A549 (cell line): ENCODE data around the gene EML4. TPM values are rescaled to one million over a fixed set of nuclear protein-coding genes. Genes with fewer than 3 reads are reported as not detected.

Experiments used
- ATAC-seq, 2 experiments: fragments of 200-7000 bp in 1 of 2; fragments of >200 bp in 1 of 2; cut with Nextera tagmentation in 1 of 2; cut with Tn5 transposase in 1 of 2; 3 replicates each; pipeline versions ENCODE4 v1.8.0 to v1.9.1; 2018 to 2020; ENCODE audit warnings: mild to moderate bottlenecking in 1 of 2, moderate library complexity in 1 of 2
- CTCF ChIA-PET: fragments of 300-600 bp; sonication (Branson Sonifier 250); formaldehyde crosslinking; extraction: SDS; loops from one replicate; lab custom pipeline; 2021; ENCODE audit warnings: antibody characterized with exemption, inconsistent platforms; lab: Yijun Ruan, JAX
- POLR2A ChIA-PET: fragments of 350-600 bp; formaldehyde crosslinking; extraction: SDS; loops from one replicate; lab custom pipeline; 2021; ENCODE audit warnings: antibody characterized with exemption, inconsistent platforms; lab: Yijun Ruan, JAX
- DNase-seq, 2 experiments: peaks; one replicate each; pipeline versions ENCODE4 v3.0.0 to v3.0.0-alpha.2; 2011 to 2016; ENCODE audit warnings: low read depth in 1 of 2, low spot score in 1 of 2
- FAIRE-seq: peaks from 2 replicates; lab custom pipeline; 2011; peaks lifted over from hg19 to GRCh38; lab: Jason Lieb, UNC
- H3K27ac ChIP-seq, 2 experiments: fragments of >200 bp; sonication (Bioruptor Twin); formaldehyde crosslinking; 3 replicates each; pipeline ENCODE4 v1.5.1; 2016 to 2017
- H3K4me1 ChIP-seq: fragments of >200 bp; sonication (Bioruptor Twin); formaldehyde crosslinking; 3 replicates; pipeline ENCODE4 v1.6.1; 2016
- H3K4me2 ChIP-seq: fragments of >200 bp; sonication (Bioruptor Twin); formaldehyde crosslinking; 3 replicates; pipeline ENCODE4 v1.6.1; 2016
- H3K4me3 ChIP-seq: fragments of >200 bp; sonication (Bioruptor Twin); formaldehyde crosslinking; 3 replicates; pipeline ENCODE4 v1.5.1; 2016
- H3K9me3 ChIP-seq: fragments of >200 bp; sonication (Bioruptor Twin); formaldehyde crosslinking; 3 replicates; pipeline ENCODE4 v1.6.1; 2016
- BHLHE40 ChIP-seq: IDR thresholded peaks from 2 replicates; pipeline ENCODE4 v1.6.1; 2012; ENCODE audit warnings: low read depth, low read length, inconsistent platforms
- CBX2 ChIP-seq: fragments of 200-600 bp; sonication (generic); IDR thresholded peaks from 2 replicates; pipeline ENCODE4 v1.6.1; 2016; ENCODE audit warnings: low read depth, mild to moderate bottlenecking, borderline replicate concordance
- CHD4 ChIP-seq: fragments of 200-600 bp; sonication (generic); IDR thresholded peaks from 2 replicates; pipeline ENCODE4 v1.6.1; 2016; ENCODE audit warnings: antibody characterized with exemption, mild to moderate bottlenecking, borderline replicate concordance
- EP300 ChIP-seq, 2 experiments: fragments of >200 bp; sonication (Bioruptor Twin); formaldehyde crosslinking; IDR thresholded peaks; 2 replicates in 1 of 2; 3 replicates in 1 of 2; pipeline ENCODE4 v1.6.1; 2016 to 2017
- ESRRA ChIP-seq: fragments of 150-350 bp; IDR thresholded peaks from 2 replicates; pipeline ENCODE4 v1.6.1; 2014; ENCODE audit warnings: mild to moderate bottlenecking, low read length, borderline replicate concordance
- FOSB ChIP-seq: fragments of 250-450 bp; sonication (Bioruptor Pico); IDR thresholded peaks from 2 replicates; pipeline ENCODE4 v1.5.0; 2020; ENCODE audit warnings: mild to moderate bottlenecking, moderate library complexity
- FOXS1 ChIP-seq: fragments of 250-450 bp; sonication (Bioruptor Pico); IDR thresholded peaks from 2 replicates; pipeline ENCODE4 v1.5.0; 2020; ENCODE audit warnings: mild to moderate bottlenecking, moderate library complexity
- GATA3 ChIP-seq: IDR thresholded peaks from 2 replicates; pipeline ENCODE4 v1.6.1; 2012; ENCODE audit warnings: borderline replicate concordance
- HDAC2 ChIP-seq: fragments of 200-600 bp; sonication (generic); IDR thresholded peaks from 2 replicates; pipeline ENCODE4 v1.6.1; 2016
- HEYL ChIP-seq: fragments of 250-450 bp; sonication (Bioruptor Pico); IDR thresholded peaks from 2 replicates; pipeline ENCODE4 v1.8.0; 2021; ENCODE audit warnings: mild to moderate bottlenecking, moderate library complexity
- HOXB13 ChIP-seq: fragments of 250-450 bp; sonication (Bioruptor Pico); IDR thresholded peaks from 2 replicates; pipeline ENCODE4 v1.5.0; 2020; ENCODE audit warnings: low read depth, mild to moderate bottlenecking, moderate library complexity
- HOXB5 ChIP-seq: fragments of 250-450 bp; sonication (Bioruptor Pico); IDR thresholded peaks from 2 replicates; pipeline ENCODE4 v1.5.0; 2020; ENCODE audit warnings: mild to moderate bottlenecking, moderate library complexity
- JUNB ChIP-seq: fragments of >200 bp; sonication (Bioruptor Twin); formaldehyde crosslinking; IDR thresholded peaks from 2 replicates; pipeline ENCODE4 v1.6.1; 2016
- KDM5A ChIP-seq: fragments of 200-600 bp; sonication (generic); IDR thresholded peaks from 2 replicates; pipeline ENCODE4 v1.6.1; 2016; ENCODE audit warnings: antibody characterized with exemption, mild to moderate bottlenecking
- MAZ ChIP-seq: fragments of 150-350 bp; IDR thresholded peaks from 2 replicates; pipeline ENCODE4 v1.6.1; 2014; ENCODE audit warnings: antibody characterized with exemption, low read depth, low read length, borderline replicate concordance
- NFE2L2 ChIP-seq: fragments of 150-350 bp; conservative IDR thresholded peaks from 2 replicates; pipeline ENCODE4 v1.6.1; 2014; ENCODE audit warnings: low read length
- POLR2AphosphoS2 ChIP-seq: conservative IDR thresholded peaks from 2 replicates; pipeline ENCODE4 v1.6.1; 2012; ENCODE audit warnings: low read length, improper control_type of control experiment, inconsistent platforms
- RFX5 ChIP-seq: fragments of 450-650 bp; IDR thresholded peaks from 2 replicates; pipeline ENCODE4 v1.7.1; 2014; ENCODE audit warnings: antibody characterized with exemption, mild to moderate bottlenecking, moderate library complexity
- TP53 ChIP-seq: fragments of 250-450 bp; sonication (Bioruptor Pico); IDR thresholded peaks from 2 replicates; pipeline ENCODE4 v1.5.0; 2021; ENCODE audit warnings: mild to moderate bottlenecking, moderate library complexity
- ZC3H11A ChIP-seq: fragments of 450-650 bp; IDR thresholded peaks from 2 replicates; pipeline ENCODE4 v1.6.1; 2014; ENCODE audit warnings: antibody characterized with exemption, mild to moderate bottlenecking
- ZFP36 ChIP-seq: fragments of 450-650 bp; IDR thresholded peaks from 2 replicates; pipeline ENCODE4 v1.6.1; 2014; ENCODE audit warnings: borderline replicate concordance; ENCODE audit not compliant: partially characterized antibody
- WGBS: methylation state at CpG from one replicate; pipeline ENCODE4 v1.1.6; 2017; ENCODE audit errors: missing lambda C conversion rate; 5-methylcytosine and 5-hydroxymethylcytosine counted together
- polyA plus RNA-seq, 4 experiments: library from polyadenylated mRNA; depleted of rRNA in 3 of 4; stranded (reverse); fragments of >200 nt; fragmentation: RNase III in 1 of 4; extraction: RNeasy Plus Mini Kit Qiagen cat#74134 plus additional on column Dnase treatment in 1 of 4; gene quantifications; 2 replicates in 3 of 4; 3 replicates in 1 of 4; pipeline ENCODE4 v1.2.3, GENCODE V29; 2011 to 2017
- TF ChIP-seq, protein P1 (sequence below): fragments of 250-450 bp; sonication (Bioruptor Pico); IDR thresholded peaks from 2 replicates; pipeline ENCODE4 v1.5.0; 2020; ENCODE audit warnings: low read depth, mild to moderate bottlenecking, moderate library complexity
- TF ChIP-seq, protein P2 (sequence below): fragments of >200 bp; sonication (Bioruptor Twin); formaldehyde crosslinking; IDR thresholded peaks from 3 replicates; pipeline ENCODE4 v1.6.1; 2016
- TF ChIP-seq, protein P3 (sequence below): fragments of 450-650 bp; IDR thresholded peaks from 2 replicates; pipeline ENCODE4 v1.6.1; 2014; ENCODE audit warnings: antibody characterized with exemption
- TF ChIP-seq, protein P4 (sequence below): fragments of >200 bp; sonication (Bioruptor Twin); formaldehyde crosslinking; IDR thresholded peaks from 2 replicates; pipeline ENCODE4 v1.6.1; 2016

EML4 gene
- polyA plus RNA-seq, 2 of the 4 experiments (the other 2 are of a cell fraction) = 34.6 to 130 TPM

DNA sequence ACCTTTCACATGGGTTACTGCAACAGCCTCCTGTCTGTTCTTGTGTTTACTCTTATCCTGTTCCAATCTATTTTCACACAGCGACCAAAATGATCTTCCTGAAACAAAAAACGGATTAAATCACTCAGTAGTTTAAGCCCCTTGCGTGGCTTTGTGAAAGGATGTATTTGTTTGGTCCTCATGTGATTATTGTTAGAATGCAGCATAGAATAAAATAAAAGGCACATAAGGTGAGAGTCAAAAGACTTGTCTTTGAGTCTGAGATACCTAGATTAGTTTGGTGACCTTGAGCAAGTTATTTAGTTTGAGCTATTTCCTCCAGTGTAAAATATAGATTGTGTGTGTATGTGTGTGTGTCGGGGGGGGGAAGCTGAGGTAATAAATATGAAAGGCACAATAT is 72.4 kb downstream of the EML4 start:
- 88% methylated on average over 4 of the region's 4 CpGs for WGBS
- TF ChIP-seq HEYL (CRISPR knock-in tag) (no peak), KDM5A (no peak), POLR2AphosphoS2 (no peak), FOXS1 (no peak), TP53 (CRISPR knock-in tag) (no peak), ESRRA (no peak), NFE2L2 (no peak), HOXB5 (CRISPR knock-in tag) (no peak), RFX5 (no peak), CBX2 (no peak), EP300 (IDR thresholded peaks at IDR 0.05) (no peak), HDAC2 (no peak), FOSB (CRISPR knock-in tag) (no peak)
- TF ChIP-seq, protein P1, sequence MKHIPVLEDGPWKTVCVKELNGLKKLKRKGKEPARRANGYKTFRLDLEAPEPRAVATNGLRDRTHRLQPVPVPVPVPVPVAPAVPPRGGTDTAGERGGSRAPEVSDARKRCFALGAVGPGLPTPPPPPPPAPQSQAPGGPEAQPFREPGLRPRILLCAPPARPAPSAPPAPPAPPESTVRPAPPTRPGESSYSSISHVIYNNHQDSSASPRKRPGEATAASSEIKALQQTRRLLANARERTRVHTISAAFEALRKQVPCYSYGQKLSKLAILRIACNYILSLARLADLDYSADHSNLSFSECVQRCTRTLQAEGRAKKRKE (CRISPR knock-in tag) = no peak
- TF ChIP-seq, protein P2, sequence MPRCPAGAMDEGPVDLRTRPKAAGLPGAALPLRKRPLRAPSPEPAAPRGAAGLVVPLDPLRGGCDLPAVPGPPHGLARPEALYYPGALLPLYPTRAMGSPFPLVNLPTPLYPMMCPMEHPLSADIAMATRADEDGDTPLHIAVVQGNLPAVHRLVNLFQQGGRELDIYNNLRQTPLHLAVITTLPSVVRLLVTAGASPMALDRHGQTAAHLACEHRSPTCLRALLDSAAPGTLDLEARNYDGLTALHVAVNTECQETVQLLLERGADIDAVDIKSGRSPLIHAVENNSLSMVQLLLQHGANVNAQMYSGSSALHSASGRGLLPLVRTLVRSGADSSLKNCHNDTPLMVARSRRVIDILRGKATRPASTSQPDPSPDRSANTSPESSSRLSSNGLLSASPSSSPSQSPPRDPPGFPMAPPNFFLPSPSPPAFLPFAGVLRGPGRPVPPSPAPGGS = no peak
- TF ChIP-seq, protein P3, sequence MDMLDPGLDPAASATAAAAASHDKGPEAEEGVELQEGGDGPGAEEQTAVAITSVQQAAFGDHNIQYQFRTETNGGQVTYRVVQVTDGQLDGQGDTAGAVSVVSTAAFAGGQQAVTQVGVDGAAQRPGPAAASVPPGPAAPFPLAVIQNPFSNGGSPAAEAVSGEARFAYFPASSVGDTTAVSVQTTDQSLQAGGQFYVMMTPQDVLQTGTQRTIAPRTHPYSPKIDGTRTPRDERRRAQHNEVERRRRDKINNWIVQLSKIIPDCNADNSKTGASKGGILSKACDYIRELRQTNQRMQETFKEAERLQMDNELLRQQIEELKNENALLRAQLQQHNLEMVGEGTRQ = no peak
- Histone ChIP-seq H3K4me1 (peaks cover 24% of the 10 kb centered on the region), H3K9me3 (no peaks in the 10 kb centered on the region), H3K4me3 (no peak overlapping the region), H3K4me2 (no peak overlapping the region), H3K27ac (no peak overlapping the region)
- ChIA-PET CTCF (interaction anchor here (0.5 to 15.7 kb wide), 8 partner anchors 7 to 388 kb away, joined by 3 to 133 read pairs (median 7); no protein-coding TSS in a partner anchor), POLR2A (no interaction called here)
- DNase-seq (no peak), ATAC-seq (no peak), FAIRE-seq (no peak)

DNA sequence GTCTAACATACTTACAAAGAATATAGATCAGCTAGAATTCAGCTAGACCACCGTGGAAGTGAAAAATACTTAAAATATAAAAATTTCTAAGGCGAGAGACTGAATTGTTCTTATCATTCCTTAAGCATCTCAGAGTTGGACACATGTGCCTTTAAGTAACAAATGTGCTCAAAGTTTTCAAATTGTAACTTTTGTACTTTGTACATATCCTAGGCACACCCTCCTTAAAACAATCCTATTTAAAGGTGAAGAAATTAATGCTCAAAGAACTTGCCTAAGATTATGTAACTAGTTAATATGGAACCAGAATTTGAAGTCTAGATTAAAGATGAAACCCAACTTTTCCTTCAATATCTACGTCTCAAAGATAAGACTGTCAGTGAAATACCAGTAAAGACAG is 74.1 kb downstream of the EML4 start:
- POLR2A ChIA-PET = interaction anchor here (0.6 kb wide), 1 partner anchor 15 kb away, joined by 4 read pairs; no protein-coding TSS in a partner anchor
- 91% methylated on average over 3 of the region's 3 CpGs for WGBS
- H3K4me1 ChIP-seq = peaks cover 22% of the 10 kb centered on the region
- DNase-seq (no peak), FAIRE-seq (no peak), ATAC-seq (no peak)
- CTCF ChIA-PET = interaction anchor here (1.3 to 15.7 kb wide), 5 partner anchors 86 to 390 kb away, joined by 4 to 133 read pairs (median 11); no protein-coding TSS in a partner anchor
- no peak overlapping the region for H3K4me2 ChIP-seq
- TF ChIP-seq CHD4 (no peak), RFX5 (no peak), ZFP36 (no peak), JUNB (no peak), KDM5A (no peak), FOSB (CRISPR knock-in tag) (no peak)
- TF ChIP-seq, protein P4, sequence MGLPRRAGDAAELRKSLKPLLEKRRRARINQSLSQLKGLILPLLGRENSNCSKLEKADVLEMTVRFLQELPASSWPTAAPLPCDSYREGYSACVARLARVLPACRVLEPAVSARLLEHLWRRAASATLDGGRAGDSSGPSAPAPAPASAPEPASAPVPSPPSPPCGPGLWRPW = no peak
- no peak overlapping the region for H3K4me3 ChIP-seq
- H3K27ac ChIP-seq = no peak overlapping the region
- H3K9me3 ChIP-seq = no peaks in the 10 kb centered on the region

DNA sequence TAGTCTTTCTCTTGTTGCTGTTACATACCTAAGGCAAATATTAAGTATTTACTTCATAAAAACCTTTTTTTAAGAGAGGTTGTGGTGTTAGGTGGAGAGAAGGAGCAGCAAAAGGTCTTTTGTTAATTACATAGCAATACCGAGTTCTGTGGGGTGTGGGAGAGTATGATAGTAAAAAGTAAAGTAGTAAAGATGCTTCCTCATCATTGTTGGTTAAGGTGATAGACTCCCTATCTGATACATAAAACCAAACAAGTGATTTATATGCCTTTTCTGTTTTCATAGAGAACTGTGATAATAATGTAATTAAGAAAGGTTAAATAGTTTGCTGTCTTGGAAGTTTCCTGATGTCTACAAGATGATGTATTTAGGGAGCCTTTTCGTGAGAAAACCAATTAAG is 75.4 kb downstream of the EML4 start:
- POLR2A ChIA-PET = no interaction called here
- 82% methylated on average over 2 of the region's 2 CpGs for WGBS
- FAIRE-seq (peak; percentile 13), ATAC-seq (no peak), DNase-seq (no peak)
- no peak overlapping the region for H3K27ac ChIP-seq
- CTCF ChIA-PET = interaction anchor here (15.7 kb wide), 1 partner anchor 149 kb away, joined by 133 read pairs; no protein-coding TSS in a partner anchor
- no peak overlapping the region for H3K4me2 ChIP-seq
- no peak overlapping the region for H3K4me3 ChIP-seq
- TF ChIP-seq GATA3 = no peak
- TF ChIP-seq, protein P2 = no peak
- TF ChIP-seq, protein P3 = no peak
- no peak for TF ChIP-seq RFX5
- no peak for TF ChIP-seq HDAC2
- no peak for TF ChIP-seq MAZ
- TF ChIP-seq, protein P1 (CRISPR knock-in tag) = no peak
- no peak for TF ChIP-seq HOXB13 (CRISPR knock-in tag)
- TF ChIP-seq CBX2 = no peak
- TF ChIP-seq ZC3H11A = no peak
- TF ChIP-seq BHLHE40 = no peak
- peaks cover 12% of the 10 kb centered on the region for H3K4me1 ChIP-seq
- H3K9me3 ChIP-seq = no peaks in the 10 kb centered on the region
